SK-N-SH (cell line): Measurements from ENCODE around the gene MMS19. TPM values are rescaled to one million over a fixed set of nuclear protein-coding genes. Genes with fewer than 3 reads are reported as not detected.

ENCODE experiments used
- CTCF ChIA-PET: fragments of 300-600, 350-600 bp; formaldehyde crosslinking; extraction: SDS; loops from one replicate; lab custom pipeline; 2021; lab: Yijun Ruan, JAX
- POLR2A ChIA-PET: fragments of 350-600 bp; sonication (Branson Sonifier 250); formaldehyde crosslinking; extraction: SDS; loops from one replicate; lab custom pipeline; 2020; ENCODE audit warnings: antibody characterized with exemption, inconsistent platforms; lab: Yijun Ruan, JAX
- DNase-seq: peaks from one replicate; pipeline ENCODE4 v3.0.0; 2012
- H2AFZ ChIP-seq: fragments of 200-600 bp; sonication (generic); 2 replicates; pipeline ENCODE4 v1.8.1; 2016; ENCODE audit warnings: antibody characterized with exemption, mild to moderate bottlenecking, low read depth
- H3F3A ChIP-seq: fragments of 200-600 bp; sonication (generic); replicated peaks from 2 replicates; pipeline ENCODE3; 2016; ENCODE audit warnings: antibody characterized with exemption, mild to moderate bottlenecking; ENCODE audit not compliant: insufficient read depth
- H3K27ac ChIP-seq, 2 experiments: fragments of 200-500 bp in 1 of 2; fragments of 200-600 bp in 1 of 2; sonication (Bioruptor generic) in 1 of 2; sonication (generic), shearing (Covaris generic) in 1 of 2; 2 replicates each; pipeline versions ENCODE4 v1.5.1 to v1.6.1; 2014 to 2016; ENCODE audit warnings: low read depth in 2 of 2, inconsistent platforms in 1 of 2, low read length in 1 of 2, mild to moderate bottlenecking in 1 of 2, mixed read lengths in 1 of 2
- H3K27me3 ChIP-seq: fragments of 200-600 bp; sonication (generic), shearing (Covaris generic); 2 replicates; pipeline ENCODE4 v1.6.1; 2016; ENCODE audit warnings: mixed run types; ENCODE audit not compliant: insufficient read depth
- H3K36me3 ChIP-seq, 2 experiments: fragments of 200-500 bp in 1 of 2; fragments of 200-600 bp in 1 of 2; sonication (Bioruptor generic) in 1 of 2; sonication (generic) in 1 of 2; replicated peaks in 1 of 2; 2 replicates each; pipeline versions ENCODE3 to v1.5.1; 2014 to 2016; ENCODE audit warnings: low read length in 1 of 2, mild to moderate bottlenecking in 1 of 2; ENCODE audit not compliant: insufficient read depth in 2 of 2, control insufficient read depth in 1 of 2
- H3K4me1 ChIP-seq, 2 experiments: fragments of 200-500 bp in 1 of 2; fragments of 200-600 bp in 1 of 2; sonication (Bioruptor generic) in 1 of 2; sonication (generic), shearing (Covaris generic) in 1 of 2; 2 replicates each; pipeline versions ENCODE4 v1.5.1 to v1.6.1; 2014 to 2016; ENCODE audit warnings: low read depth in 1 of 2, low read length in 1 of 2, mixed run types in 1 of 2; ENCODE audit not compliant: insufficient read depth in 2 of 2, control insufficient read depth in 1 of 2
- H3K4me2 ChIP-seq: fragments of 200-600 bp; sonication (generic), shearing (Covaris generic); 2 replicates; pipeline ENCODE4 v1.6.1; 2017; ENCODE audit warnings: mixed run types
- H3K4me3 ChIP-seq, 2 experiments: fragments of 200-500 bp in 1 of 2; fragments of 200-600 bp in 1 of 2; sonication (Bioruptor generic) in 1 of 2; sonication (generic), shearing (Covaris generic) in 1 of 2; 2 replicates each; pipeline versions ENCODE4 v1.5.1 to v1.8.1; 2014 to 2016; ENCODE audit warnings: low read depth in 2 of 2, inconsistent platforms in 1 of 2, low read length in 1 of 2, mild to moderate bottlenecking in 1 of 2, mixed read lengths in 1 of 2, moderate library complexity in 1 of 2
- H3K79me2 ChIP-seq: fragments of 200-600 bp; sonication (generic); 2 replicates; pipeline ENCODE4 v1.8.1; 2017; ENCODE audit warnings: mild to moderate bottlenecking; ENCODE audit not compliant: insufficient read depth
- H3K9ac ChIP-seq: fragments of 200-600 bp; sonication (generic); 2 replicates; pipeline ENCODE4 v1.6.1; 2017; ENCODE audit warnings: mixed run types
- H3K9me2 ChIP-seq: fragments of 200-600 bp; sonication (generic); 2 replicates; pipeline ENCODE4 v1.6.1; 2017; ENCODE audit warnings: mixed run types
- H3K9me3 ChIP-seq: fragments of 200-600 bp; sonication (generic); 2 replicates; pipeline ENCODE4 v1.6.1; 2017; ENCODE audit warnings: mixed run types, mild to moderate bottlenecking, moderate library complexity
- H4K20me1 ChIP-seq: fragments of 200-600 bp; sonication (generic); 2 replicates; pipeline ENCODE4 v1.6.1; 2017; ENCODE audit warnings: mild to moderate bottlenecking, mixed run types; ENCODE audit not compliant: insufficient read depth
- CTCF ChIP-seq: fragments of 200-600 bp; sonication (generic); IDR thresholded peaks from 2 replicates; pipeline ENCODE4 v1.6.1; 2017; ENCODE audit warnings: antibody characterized with exemption, mild to moderate bottlenecking, moderate library complexity
- ELF1 ChIP-seq: IDR thresholded peaks from 2 replicates; pipeline ENCODE4 v1.4.0; 2012
- EP300 ChIP-seq, 2 experiments: IDR thresholded peaks; 2 replicates each; pipeline versions ENCODE4 v1.4.0 to v1.6.1; 2012; ENCODE audit warnings: borderline replicate concordance in 1 of 2, low read depth in 1 of 2, low read length in 1 of 2
- EZH2phosphoT487 ChIP-seq: fragments of 200-600 bp; sonication (generic); IDR thresholded peaks from 2 replicates; pipeline ENCODE4 v1.6.1; 2017; ENCODE audit warnings: low read depth, mixed run types, mild to moderate bottlenecking, antibody characterized with exemption, moderate library complexity, borderline replicate concordance
- FOXJ3 ChIP-seq: sonication (generic); formaldehyde crosslinking; IDR thresholded peaks from 2 replicates; pipeline ENCODE4 v1.5.1; 2020; ENCODE audit warnings: mild to moderate bottlenecking, missing genetic modification reagents
- IRF3 ChIP-seq: fragments of 150-350 bp; IDR thresholded peaks from 2 replicates; pipeline ENCODE4 v1.6.1; 2016; ENCODE audit warnings: mild to moderate bottlenecking, low read depth, low read length
- MAX ChIP-seq: IDR thresholded peaks from 2 replicates; pipeline ENCODE4 v1.4.0; 2012; ENCODE audit warnings: low read depth
- MXI1 ChIP-seq: IDR thresholded peaks from 2 replicates; pipeline ENCODE4 v1.6.1; 2012; ENCODE audit warnings: mild to moderate bottlenecking, low read depth, low read length, improper control_type of control experiment
- NFIC ChIP-seq: IDR thresholded peaks from 2 replicates; pipeline ENCODE4 v1.4.0; 2012; ENCODE audit warnings: borderline replicate concordance
- RAD21 ChIP-seq: IDR thresholded peaks from 2 replicates; pipeline ENCODE4 v1.6.1; 2012; ENCODE audit warnings: mild to moderate bottlenecking, low read length
- RCOR1 ChIP-seq: fragments of 150-350 bp; IDR thresholded peaks from 2 replicates; pipeline ENCODE4 v1.6.1; 2017; ENCODE audit warnings: antibody characterized with exemption, low read length
- REST ChIP-seq: IDR thresholded peaks from 2 replicates; pipeline ENCODE4 v1.6.1; 2012; ENCODE audit warnings: mild to moderate bottlenecking, low read depth, low read length, moderate library complexity
- RFX5 ChIP-seq: IDR thresholded peaks from 2 replicates; pipeline ENCODE4 v1.6.1; 2012; ENCODE audit warnings: mild to moderate bottlenecking, improper control_type of control experiment, low read length
- SIN3A ChIP-seq: IDR thresholded peaks from 2 replicates; pipeline ENCODE4 v1.6.1; 2012; ENCODE audit warnings: low read depth, mild to moderate bottlenecking, low read length, moderate library complexity, borderline replicate concordance
- SMC3 ChIP-seq: IDR thresholded peaks from 2 replicates; pipeline ENCODE4 v1.6.1; 2012; ENCODE audit warnings: low read depth, low read length, improper control_type of control experiment
- TAF1 ChIP-seq: IDR thresholded peaks from 2 replicates; pipeline ENCODE4 v1.6.1; 2012; ENCODE audit warnings: low read depth, mild to moderate bottlenecking, low read length, moderate library complexity, borderline replicate concordance
- TCF12 ChIP-seq: IDR thresholded peaks from 2 replicates; pipeline ENCODE4 v1.4.0; 2012
- TEAD4 ChIP-seq: IDR thresholded peaks from 2 replicates; pipeline ENCODE4 v1.4.0; 2012; ENCODE audit warnings: mild to moderate bottlenecking, borderline replicate concordance; ENCODE audit not compliant: insufficient read depth
- USF1 ChIP-seq: IDR thresholded peaks from 2 replicates; pipeline ENCODE4 v1.4.0; 2012; ENCODE audit warnings: low read depth, borderline replicate concordance
- YY1 ChIP-seq: IDR thresholded peaks from 2 replicates; pipeline ENCODE4 v1.4.0; 2012; ENCODE audit warnings: low read depth, mild to moderate bottlenecking
- ZBTB33 ChIP-seq: IDR thresholded peaks from 2 replicates; pipeline ENCODE4 v1.4.0; 2012; ENCODE audit warnings: low read depth, borderline replicate concordance
- WGBS: methylation state at CpG from one replicate; pipeline ENCODE4 v1.1.6; 2017; ENCODE audit warnings: low lambda C conversion rate; 5-methylcytosine and 5-hydroxymethylcytosine counted together
- polyA plus RNA-seq, 3 experiments: library from polyadenylated mRNA; depleted of rRNA; stranded (reverse); fragments of >200 nt; gene quantifications; 2 replicates each; pipeline ENCODE4 v1.2.3, GENCODE V29; 2012

MMS19 gene
- polyA plus RNA-seq, 1 of the 3 experiments (the other 2 are of a cell fraction) = 56.9 TPM

- CTCF ChIA-PET = interaction anchor here (0.8 to 2.0 kb wide), 5 partner anchors 14 to 230 kb away, joined by 3 to 6 read pairs (median 4); no protein-coding TSS in a partner anchor
- 1% methylated on average over 36 of the region's 66 CpGs for WGBS
- peak within 1 kb of the TSS; percentile 75 for H3K9ac ChIP-seq
- peak within 1 kb of the TSS; percentile 82 for H3K4me2 ChIP-seq
- peak; percentile 98 for DNase-seq
- H4K20me1 ChIP-seq = peaks cover 5% of the 10 kb centered on the region; the same call in 1 of the 2 replicates
- no peaks in the 10 kb centered on the region for H3K27me3 ChIP-seq
- H3K9me3 ChIP-seq = no peaks in the 10 kb centered on the region
- H3K79me2 ChIP-seq = peaks cover 84% of the 10 kb centered on the region
- H3K36me3 ChIP-seq = peaks cover 6 to 15% of the 10 kb centered on the region in 2 experiments
- H3K4me1 ChIP-seq = peaks cover 7 to 9% of the 10 kb centered on the region in 2 experiments; a peak in 3 of 4 replicates
- peak within 1 kb of the TSS; percentile 80 to 93 for H3K4me3 ChIP-seq
- no peaks in the 10 kb centered on the region for H3F3A ChIP-seq
- peak within 1 kb of the TSS; percentile 85 for H2AFZ ChIP-seq
- POLR2A ChIA-PET = no interaction called here
- no peaks in the 10 kb centered on the region for H3K9me2 ChIP-seq
- peak within 1 kb of the TSS; percentile 71 to 77 for H3K27ac ChIP-seq
- TF ChIP-seq TCF12 (no peak), ZBTB33 (no peak), EZH2phosphoT487 (no peak), REST (peak; percentile 59), RCOR1 (0 out of 2 replicates have a peak, but pooled peaks have one; percentile 23), MAX (peak; percentile 24; the same call in 1 of the 2 replicates), RAD21 (no peak), RFX5 (no peak), USF1 (no peak), TAF1 (peak; percentile 74), SMC3 (no peak), CTCF (peak; percentile 30), ELF1 (peak; percentile 87), IRF3 (peak; percentile 74), NFIC (no peak), EP300 (IDR thresholded peaks at IDR 0.05; ENCODE audit: borderline replicate concordance in 1 of 2, low read depth in 1 of 2, low read length in 1 of 2) (no peak), YY1 (peak; percentile 95), SIN3A (peak; percentile 72; the same call in 1 of the 2 replicates), FOXJ3 (CRISPR knock-in tag) (no peak), TEAD4 (no peak), MXI1 (peak; percentile 87)
Observed at GRCh38 chr10:97445722-97446639, 52.2 kb downstream of the MMS19 start, which contains the start of the genes EXOSC1 and ZDHHC16. Gene EXOSC1, minus strand, starts transcription at chr10:97446006. Its CDS starts 21 bp downstream, at chr10:97445985. Gene ZDHHC16, plus strand, starts transcription at chr10:97446175. Its CDS starts 5,501 bp downstream, at chr10:97451676.
